ENCODE results near the gene TIMM44. TPM values are rescaled to one million over a fixed set of nuclear protein-coding genes. Genes with fewer than 3 reads are reported as not detected.
A peak's percentile ranks its signal among the peaks of the same experiment; 100 is the strongest.

Gene TIMM44
- total RNA-seq, 1 donor from 2014 or later, result 75.4 TPM

- no peak overlapping the region for H3K4me3 Mint-ChIP-seq (ENCODE audit: unreplicated experiment)
- TF ChIP-seq, protein P1, sequence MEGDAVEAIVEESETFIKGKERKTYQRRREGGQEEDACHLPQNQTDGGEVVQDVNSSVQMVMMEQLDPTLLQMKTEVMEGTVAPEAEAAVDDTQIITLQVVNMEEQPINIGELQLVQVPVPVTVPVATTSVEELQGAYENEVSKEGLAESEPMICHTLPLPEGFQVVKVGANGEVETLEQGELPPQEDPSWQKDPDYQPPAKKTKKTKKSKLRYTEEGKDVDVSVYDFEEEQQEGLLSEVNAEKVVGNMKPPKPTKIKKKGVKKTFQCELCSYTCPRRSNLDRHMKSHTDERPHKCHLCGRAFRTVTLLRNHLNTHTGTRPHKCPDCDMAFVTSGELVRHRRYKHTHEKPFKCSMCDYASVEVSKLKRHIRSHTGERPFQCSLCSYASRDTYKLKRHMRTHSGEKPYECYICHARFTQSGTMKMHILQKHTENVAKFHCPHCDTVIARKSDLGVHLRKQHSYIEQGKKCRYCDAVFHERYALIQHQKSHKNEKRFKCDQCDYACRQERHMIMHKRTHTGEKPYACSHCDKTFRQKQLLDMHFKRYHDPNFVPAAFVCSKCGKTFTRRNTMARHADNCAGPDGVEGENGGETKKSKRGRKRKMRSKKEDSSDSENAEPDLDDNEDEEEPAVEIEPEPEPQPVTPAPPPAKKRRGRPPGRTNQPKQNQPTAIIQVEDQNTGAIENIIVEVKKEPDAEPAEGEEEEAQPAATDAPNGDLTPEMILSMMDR (IDR thresholded peaks at IDR 0.05), result no peak
- peaks cover 18% of the 10 kb centered on the region for H3K4me1 Mint-ChIP-seq (ENCODE audit: low read depth)
- H3K27me3 Mint-ChIP-seq (ENCODE audit: low read depth), result no peaks in the 10 kb centered on the region
- no peak for DNase-seq (ENCODE audit: low spot score)
- no peaks in the 10 kb centered on the region for H3K9me3 Mint-ChIP-seq (ENCODE audit: low read depth)
- H3K27ac Mint-ChIP-seq (ENCODE audit: unreplicated experiment), result no peak overlapping the region
- H3K36me3 Mint-ChIP-seq (ENCODE audit: low read depth), result peaks cover 14% of the 10 kb centered on the region
Observed at GRCh38 chr19:7908078-7908699, 35.3 kb downstream of the TIMM44 start.

GRCh38 chr19:7907544-7907943, 35.9 kb downstream of the TIMM44 start:
- no peak overlapping the region for H3K4me3 Mint-ChIP-seq (ENCODE audit: unreplicated experiment)
- no peak for DNase-seq (ENCODE audit: low spot score)
- H3K9me3 Mint-ChIP-seq (ENCODE audit: low read depth), result no peaks in the 10 kb centered on the region
- no peak overlapping the region for H3K27ac Mint-ChIP-seq (ENCODE audit: unreplicated experiment)
- no peaks in the 10 kb centered on the region for H3K27me3 Mint-ChIP-seq (ENCODE audit: low read depth)
- peaks cover 24% of the 10 kb centered on the region for H3K4me1 Mint-ChIP-seq (ENCODE audit: low read depth)
- peaks cover 10% of the 10 kb centered on the region for H3K36me3 Mint-ChIP-seq (ENCODE audit: low read depth)
- TF ChIP-seq, protein P1 (IDR thresholded peaks at IDR 0.05), result no peak

DNA sequence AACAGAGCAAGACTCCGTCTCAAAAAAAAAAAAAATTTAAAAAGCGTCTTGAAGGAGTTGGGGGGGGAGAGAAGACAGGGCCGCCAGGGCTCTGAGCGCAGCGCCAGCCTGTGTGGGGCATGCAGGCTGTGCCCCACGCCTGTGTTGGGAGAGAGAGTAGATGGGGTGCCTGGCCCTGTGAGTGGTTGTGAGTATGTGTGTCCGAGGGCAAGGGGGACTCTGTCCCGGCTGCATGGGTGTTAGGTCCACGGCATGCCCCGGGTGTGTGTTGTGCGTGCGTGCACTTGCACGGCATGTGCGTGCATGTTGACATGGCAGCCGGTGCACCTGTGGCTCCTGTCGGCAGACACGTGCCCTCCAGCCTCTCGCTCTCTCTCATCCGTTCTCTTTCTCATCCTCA, 36.3 kb downstream of the TIMM44 start:
- Mint-ChIP-seq H3K27me3 (ENCODE audit: low read depth) (no peaks in the 10 kb centered on the region), H3K27ac (ENCODE audit: unreplicated experiment) (no peak overlapping the region), H3K9me3 (ENCODE audit: low read depth) (no peaks in the 10 kb centered on the region), H3K36me3 (ENCODE audit: low read depth) (peaks cover 10% of the 10 kb centered on the region), H3K4me3 (ENCODE audit: unreplicated experiment) (no peak overlapping the region), H3K4me1 (ENCODE audit: low read depth) (peaks cover 27% of the 10 kb centered on the region)
- TF ChIP-seq, protein P1 (IDR thresholded peaks at IDR 0.05), result no peak
- DNase-seq (ENCODE audit: low spot score), result peak; percentile 82

- Mint-ChIP-seq H3K36me3 (ENCODE audit: low read depth) (peaks cover 4% of the 10 kb centered on the region), H3K4me3 (ENCODE audit: unreplicated experiment) (peak overlapping the region; percentile 66), H3K9me3 (ENCODE audit: low read depth) (no peaks in the 10 kb centered on the region), H3K27ac (ENCODE audit: unreplicated experiment) (peak overlapping the region; percentile 78), H3K4me1 (ENCODE audit: low read depth) (peaks cover 27% of the 10 kb centered on the region), H3K27me3 (ENCODE audit: low read depth) (no peaks in the 10 kb centered on the region)
- TF ChIP-seq, protein P1 (IDR thresholded peaks at IDR 0.05), result no peak
- no peak for DNase-seq (ENCODE audit: low spot score)
Observed at GRCh38 chr19:7905859-7906258, 37.6 kb downstream of the TIMM44 start.

DNA sequence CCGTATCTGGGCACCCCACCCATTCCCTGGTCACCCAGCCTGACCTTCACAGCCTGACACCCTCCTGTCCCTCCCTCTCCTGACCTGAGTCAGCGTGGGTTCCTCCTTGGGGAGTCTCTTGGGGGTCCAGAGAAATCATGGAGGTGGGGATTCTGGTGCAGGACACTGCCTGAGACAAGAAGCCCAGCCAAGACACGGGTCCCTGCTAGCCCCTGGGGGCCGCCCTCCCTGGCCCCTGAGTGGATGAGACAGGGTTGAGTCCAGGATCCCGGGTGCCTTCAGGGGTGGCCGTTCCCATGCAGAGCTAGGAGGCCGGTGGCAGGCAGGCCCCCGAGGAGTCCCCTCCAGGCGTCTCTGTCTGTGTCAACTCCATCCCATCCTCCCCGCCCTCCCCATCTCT, 38.2 kb downstream of the TIMM44 start:
- peak overlapping the region; percentile 41 for H3K27ac Mint-ChIP-seq (ENCODE audit: unreplicated experiment)
- no peaks in the 10 kb centered on the region for H3K9me3 Mint-ChIP-seq (ENCODE audit: low read depth)
- peaks cover 1% of the 10 kb centered on the region for H3K36me3 Mint-ChIP-seq (ENCODE audit: low read depth)
- peak overlapping the region; percentile 82 for H3K4me3 Mint-ChIP-seq (ENCODE audit: unreplicated experiment)
- peak; percentile 90 for DNase-seq (ENCODE audit: low spot score)
- TF ChIP-seq, protein P1 (IDR thresholded peaks at IDR 0.05), result no peak
- H3K27me3 Mint-ChIP-seq (ENCODE audit: low read depth), result no peaks in the 10 kb centered on the region
- peaks cover 27% of the 10 kb centered on the region for H3K4me1 Mint-ChIP-seq (ENCODE audit: low read depth)
